NCI-H1417 (cell line): Measurements from ENCODE around the gene ABCA4.

Source experiments
- DNase-seq, 3 experiments: peaks; one replicate each; lab custom pipeline; 2025; lab: John Stamatoyannopoulos, UW

The ABCA4 gene

DNA sequence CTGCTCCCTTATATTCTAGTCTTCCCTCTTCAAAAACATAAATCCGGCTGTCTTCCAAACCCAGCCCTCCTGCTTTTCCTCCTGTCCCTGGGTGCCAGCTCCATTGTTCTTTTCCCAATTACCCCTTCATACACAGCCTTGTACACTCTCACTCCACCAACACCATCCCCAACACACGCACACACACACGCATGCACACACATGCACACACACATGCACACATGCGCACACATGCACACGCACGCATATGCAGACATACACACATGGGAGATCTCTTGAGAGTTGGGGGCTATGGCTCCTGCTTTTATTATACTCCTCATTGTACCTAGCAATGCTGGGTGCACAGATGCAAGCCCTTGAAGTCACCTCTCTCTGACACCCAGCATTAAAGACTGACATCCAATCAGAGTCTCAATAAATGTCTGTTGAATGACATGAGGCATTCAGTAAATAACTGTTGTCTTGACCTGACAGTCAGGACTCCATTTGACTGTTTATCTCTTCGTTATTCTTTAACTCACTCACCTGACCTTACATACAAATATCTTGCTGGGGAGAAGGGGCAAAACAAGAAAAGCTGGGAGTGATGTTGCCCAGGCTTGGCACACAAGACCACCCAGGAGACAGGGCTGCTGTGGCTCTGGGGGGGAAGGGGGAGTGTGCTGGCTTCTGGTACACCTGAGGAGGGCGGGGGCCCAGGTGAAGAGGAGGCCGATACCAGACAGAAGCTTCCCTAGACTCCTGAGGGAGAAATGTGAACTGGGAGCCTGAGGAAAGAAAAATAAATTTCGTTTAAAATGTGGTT, 16.0 kb downstream of the ABCA4 start:
- DNase-seq = no peak

DNA sequence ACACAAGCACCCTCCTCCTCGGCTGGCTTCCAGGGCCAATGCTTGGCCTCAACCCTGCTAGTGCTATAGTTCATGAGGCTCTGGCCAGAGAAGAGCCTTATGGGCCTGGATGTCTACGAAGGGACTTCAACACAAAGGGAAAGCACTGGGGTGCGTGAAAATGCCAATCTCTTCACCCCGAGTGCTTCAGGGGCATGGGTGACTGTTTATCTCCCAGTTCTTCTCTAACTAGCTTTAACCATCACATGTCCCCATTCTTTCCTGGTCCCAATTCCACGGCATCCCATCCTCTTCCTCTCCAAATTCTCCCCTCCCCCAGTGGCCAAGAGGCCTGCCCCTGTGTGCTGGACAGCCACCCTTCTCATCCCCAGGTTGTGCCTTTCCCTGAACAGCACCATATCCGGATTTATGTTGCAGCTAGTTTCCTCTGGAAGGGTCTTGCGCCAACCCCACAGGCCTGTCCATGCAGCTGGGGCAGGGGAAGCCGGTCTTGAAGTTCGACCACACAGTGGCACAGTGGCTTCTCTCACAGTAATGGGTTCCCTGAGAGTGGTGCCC, 16.7 kb downstream of the ABCA4 start:
- DNase-seq = no peak

DNA sequence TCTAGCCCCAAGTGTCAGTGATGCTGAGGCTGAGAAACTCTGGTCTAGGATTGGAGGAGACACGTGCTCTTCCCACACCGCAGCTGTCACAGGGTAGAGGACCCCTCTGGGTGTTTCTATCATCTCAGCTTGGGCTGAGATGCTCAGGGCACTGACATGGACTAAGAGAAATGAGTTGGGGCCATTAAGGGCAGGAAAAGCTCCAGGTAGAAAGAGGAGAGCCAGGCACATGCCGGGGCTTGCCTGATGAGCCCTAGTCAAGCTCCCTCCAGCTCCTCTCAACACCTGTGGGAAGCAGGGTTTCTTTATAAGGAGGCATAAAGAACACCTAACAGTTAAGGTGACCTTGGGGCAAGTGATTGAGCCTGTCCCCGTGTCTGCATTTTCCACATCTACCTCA, 17.3 kb downstream of the ABCA4 start:
- DNase-seq = no peak

DNA sequence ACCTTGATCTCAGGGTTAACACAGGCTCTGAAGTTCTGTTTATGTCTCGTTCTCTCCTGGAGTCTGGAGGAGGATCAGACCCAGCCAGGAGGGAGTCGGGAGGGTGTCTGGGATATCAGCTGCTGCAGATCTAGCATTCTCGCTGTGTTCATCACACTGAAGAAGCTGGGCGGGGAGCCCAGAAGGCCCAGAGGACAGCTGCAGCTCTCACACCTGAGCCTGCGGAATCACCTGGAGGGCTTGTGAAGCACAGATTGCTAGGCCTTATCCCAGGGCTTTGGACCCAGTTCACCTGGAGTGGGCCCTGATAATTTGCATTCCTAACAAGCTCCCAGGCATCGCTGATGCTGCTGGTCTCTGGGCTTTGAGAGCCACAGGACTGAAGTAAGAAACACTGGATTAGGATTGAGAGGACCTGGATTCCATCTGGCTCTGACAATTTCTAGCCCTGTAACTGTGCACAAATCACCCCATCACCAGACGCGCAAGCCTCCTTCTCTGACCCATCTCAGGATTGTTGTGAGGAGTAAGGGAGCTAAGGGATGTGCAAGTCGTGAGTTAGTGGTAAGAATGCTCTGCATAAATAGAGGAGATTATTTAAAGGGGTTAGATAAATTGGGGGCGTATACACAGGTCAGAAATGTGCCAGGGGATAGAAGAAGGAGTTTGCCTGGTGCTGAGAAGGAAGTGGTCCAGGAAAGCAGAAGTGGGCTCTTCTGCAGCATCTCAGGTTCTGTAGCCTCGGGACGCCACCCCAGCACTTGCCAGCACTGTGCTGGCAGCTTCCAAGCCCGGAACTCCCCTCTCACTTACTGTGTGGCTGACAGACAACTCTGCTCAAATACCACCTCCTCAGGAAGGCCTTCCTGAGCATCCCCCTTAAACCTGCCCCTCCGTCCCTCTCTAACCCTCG, 19.1 kb downstream of the ABCA4 start:
- peak in 1 of 3 experiments; percentile 9 for DNase-seq

DNA sequence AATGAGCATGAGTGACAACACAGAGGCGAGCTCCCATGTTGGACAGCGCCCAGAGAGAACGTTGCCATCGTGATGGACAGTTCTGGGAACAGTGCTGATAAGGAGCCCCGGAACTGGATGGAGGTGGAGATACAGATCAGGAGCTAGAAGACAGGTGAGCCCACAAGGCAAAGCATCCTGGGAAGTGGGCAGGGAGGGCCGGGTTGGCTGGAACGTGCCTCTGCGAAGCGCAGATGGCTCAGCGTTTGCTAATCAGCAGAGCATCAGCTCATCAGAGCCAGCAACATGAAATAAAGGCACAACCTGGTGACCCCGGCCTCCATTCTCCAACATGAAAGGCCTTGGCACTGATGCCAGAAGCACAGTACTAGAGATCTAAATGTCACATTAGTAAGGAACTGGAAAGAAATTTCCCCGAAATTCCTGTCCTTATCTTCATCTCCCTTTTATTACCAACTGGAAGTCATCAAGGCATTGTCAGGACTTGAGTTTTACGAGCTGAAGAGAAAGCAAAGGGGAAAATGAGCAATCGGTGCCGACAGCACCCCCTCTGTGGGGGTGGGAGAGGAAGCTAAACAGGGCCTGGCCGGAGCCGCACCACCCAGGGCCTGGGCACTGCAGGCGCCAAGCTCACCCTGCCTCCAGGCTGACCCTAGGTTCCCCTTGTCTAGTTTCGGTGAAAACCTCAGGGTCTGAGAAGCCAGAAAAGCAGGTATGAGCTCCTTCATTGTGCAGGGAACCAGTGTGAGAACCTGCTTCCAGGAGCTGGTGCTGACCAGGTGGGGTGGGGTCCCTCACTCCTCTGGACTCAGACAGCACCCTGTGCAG, 19.9 kb downstream of the ABCA4 start:
- no peak for DNase-seq

DNA sequence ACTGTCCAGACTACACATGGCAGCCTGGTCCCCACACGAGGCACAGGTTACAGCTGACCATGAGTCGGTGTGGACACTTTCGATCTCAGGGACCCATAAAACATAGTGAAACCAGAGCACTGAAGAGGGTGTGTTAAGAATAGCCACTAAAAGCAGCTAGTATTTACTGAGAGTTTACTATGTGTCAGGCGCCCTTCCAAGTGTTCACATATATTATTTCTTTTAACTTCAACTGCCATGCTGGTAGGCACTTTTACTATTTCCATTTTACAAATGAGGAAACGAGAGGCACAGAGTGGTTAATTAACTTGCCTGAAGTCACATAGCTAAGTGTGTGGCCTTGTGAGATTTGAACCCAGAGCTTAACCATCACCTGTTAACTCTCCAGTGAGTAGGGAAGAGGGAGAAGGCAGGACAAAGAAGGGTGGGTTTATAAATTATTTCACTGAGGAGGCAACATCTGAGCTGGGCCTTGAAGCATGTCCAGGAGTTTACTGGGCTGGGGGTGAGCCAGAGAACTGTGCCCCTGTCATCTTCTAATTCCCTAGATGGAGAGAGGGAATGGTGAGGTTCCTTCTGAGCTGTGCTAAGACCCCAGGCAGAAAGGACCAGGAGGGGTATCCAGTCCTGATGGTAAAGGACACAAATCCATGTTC, 20.7 kb downstream of the ABCA4 start:
- DNase-seq = no peak

DNA sequence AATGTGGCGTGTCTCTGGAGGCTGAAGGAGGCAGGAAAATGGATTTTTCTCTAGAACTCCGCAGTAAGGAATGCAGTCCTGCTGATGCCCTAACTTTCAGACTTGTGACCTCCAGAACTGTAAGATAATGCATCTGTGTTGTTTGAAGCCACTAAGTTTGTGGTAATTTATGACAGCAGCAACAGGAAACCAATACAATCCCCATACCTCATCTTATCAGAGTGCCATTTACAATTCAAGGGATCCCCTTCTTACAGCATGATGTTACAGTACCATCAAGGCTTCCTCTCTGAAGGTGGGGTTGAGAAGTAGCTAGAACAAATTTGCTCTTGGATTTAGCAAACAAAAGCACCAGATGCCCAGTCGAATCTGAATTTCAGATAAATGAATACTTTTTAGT, 21.6 kb downstream of the ABCA4 start:
- no peak for DNase-seq

DNA sequence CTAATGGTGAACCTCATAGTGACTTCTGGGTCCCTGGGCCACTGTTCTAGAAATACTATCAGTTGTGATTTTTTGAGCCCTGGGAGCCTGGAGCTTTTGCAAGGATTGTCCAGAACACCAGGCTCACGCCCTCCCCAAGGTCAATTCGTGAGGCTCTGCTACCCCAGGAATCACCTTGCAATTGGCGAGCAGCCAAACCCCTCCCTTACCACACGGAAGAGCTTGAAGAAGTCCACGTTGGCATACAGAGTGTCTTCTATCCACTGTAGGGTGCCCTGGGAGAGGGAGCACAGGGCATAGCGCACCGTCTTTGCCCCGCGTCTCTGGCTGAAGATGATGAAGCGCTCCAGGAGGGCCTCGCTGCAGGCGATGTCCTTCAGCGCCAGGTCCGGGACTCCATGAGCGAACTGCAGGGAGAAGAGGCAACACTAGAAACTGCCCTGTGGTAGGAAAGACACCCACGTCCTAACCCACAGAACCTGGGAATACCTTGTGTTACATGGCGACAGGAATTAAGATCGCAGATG, 22.3 kb downstream of the ABCA4 start:
- DNase-seq = no peak

DNA sequence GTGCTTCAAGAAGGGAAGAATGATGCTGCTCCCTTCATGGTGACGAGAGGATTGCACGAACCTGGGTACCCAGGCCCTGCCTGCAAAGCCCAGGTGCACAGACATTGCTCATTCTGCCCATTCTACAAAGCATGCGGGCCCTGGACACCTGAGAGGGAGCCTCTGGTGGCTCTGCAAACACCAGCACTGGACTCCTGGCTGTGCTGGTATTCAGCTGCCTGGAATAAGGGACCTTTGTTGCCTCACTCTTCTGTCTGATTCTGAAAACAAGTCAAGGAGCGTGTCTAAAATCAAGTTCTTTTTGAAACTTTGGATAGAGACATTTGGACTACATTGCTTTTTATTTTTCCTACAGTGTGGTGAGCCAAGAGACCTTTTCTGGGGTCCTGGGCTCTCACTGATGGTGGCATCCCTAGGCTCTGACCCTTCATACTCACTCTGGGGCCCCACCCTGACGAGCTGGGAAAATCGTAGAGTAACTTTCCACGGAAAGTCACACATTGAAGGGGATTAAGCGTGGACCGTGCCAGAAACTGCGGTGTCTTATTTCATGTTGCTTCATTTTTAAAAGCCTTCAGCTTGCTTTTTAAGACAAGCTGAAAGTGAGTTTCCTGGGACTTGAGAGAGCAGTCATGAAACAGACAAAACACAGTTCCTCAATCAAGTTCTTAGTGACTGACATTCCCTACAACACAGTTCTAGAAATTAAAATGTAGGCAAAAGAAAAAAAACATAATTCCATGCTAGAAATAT, 24.0 kb downstream of the ABCA4 start:
- DNase-seq = no peak

DNA sequence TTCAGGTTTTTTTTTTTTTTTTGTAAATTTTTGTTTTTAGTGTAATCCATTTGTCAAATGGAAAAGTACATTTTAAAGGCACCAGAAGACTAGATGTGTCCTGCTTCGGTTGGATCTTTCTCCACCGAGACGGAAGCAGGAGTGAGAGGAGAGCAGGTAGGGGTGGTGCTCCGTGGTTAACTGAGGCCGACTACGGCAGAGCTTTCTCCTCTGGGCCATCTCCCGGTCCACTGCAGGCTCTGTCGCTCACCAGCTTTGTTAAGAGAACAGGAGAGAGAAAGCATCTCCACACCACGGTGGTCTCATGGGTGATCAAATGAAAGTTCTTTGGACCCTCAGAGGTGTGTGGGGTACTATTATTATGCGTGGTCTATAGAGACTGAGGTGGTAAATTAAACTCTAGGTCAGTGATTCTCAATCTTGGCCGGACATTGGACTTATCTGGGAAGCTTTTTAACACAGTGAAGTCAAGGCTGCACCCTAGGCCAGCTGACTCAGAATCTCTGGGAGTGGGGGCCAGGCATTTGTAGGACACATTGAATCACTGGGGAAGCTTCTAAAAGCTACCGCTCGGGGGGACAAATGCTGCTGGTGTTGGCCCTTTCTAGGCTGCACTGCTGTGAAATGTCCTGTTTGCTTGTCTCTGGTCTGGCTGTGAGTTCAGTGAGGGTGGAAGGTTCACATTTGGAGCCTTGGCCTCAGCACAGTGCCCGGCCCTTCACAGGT, 25.0 kb downstream of the ABCA4 start:
- no peak for DNase-seq

DNA sequence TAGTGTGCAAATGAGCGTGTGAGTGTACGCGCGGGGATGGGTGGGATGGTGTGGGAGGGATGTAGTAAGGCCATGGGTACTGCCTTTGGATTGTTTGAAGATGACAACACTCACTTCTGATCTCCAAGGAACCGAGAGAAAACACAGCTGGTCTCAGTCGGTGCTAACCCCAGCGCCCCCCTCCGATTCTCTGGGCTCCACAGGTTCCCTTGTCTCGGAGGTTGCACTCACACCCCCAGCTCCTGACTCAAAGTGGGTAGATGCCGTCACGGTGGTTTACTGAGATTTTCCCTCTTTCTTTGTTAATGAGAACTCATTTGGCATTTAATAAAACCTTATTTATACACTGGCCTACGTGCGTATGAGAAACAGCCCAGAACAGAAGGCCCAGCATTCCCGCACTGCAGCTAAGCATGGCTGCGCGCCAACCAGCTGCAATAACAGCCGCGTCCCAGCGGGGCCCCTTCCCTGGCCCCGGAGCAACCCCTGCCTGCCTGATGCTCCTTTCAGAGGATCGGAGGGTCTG, 25.8 kb downstream of the ABCA4 start:
- no peak for DNase-seq

DNA sequence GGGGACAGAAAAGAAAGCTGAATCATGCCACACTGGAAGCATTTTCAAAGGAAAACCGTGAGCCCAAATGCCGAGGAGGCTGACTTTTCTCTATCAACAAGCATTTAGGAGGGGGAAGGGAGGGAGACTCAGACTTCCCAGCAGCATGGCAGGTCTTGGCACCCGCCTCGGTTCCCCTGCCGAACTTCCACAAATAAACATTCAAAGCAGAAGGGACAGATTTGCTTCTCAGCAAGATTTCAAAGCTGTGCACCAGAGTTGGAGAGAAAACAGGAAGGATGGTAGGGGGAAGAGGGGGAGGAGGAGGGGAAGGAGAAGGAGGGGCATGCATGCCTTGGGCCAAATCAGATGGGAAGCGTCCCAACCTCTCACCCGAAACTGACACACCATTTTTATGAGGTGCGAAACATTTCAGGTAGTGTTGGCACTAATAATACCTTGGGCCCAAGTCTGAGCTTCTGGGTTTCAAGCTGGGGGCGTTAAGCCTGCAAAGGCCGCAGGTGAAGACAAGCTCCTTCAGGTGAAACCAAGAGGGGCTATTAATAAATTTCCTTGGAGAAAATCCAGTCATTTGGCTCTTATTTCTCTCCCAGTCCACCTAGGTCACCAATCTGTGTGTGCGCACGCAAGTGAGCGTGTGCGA, 26.4 kb downstream of the ABCA4 start:
- no peak for DNase-seq

DNA sequence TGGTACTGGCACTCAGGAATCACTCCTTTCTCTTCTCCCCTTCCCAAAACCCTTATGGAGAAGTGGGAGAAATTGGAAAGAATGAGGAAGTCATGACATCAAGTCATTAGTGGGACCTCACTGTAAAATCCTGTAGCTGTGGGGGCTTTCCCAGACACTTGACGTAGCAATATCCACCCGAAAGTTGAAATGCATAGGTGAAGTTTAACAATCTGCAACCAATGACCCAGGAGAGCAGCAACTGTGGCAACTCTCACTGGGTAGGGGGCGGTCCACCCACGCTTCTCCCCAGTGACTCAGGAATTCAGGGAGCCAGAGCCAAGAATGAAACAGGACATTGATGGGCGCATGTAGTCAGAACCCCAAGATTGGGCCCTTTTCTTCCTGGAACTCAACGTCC, 27.0 kb downstream of the ABCA4 start:
- DNase-seq = no peak

DNA sequence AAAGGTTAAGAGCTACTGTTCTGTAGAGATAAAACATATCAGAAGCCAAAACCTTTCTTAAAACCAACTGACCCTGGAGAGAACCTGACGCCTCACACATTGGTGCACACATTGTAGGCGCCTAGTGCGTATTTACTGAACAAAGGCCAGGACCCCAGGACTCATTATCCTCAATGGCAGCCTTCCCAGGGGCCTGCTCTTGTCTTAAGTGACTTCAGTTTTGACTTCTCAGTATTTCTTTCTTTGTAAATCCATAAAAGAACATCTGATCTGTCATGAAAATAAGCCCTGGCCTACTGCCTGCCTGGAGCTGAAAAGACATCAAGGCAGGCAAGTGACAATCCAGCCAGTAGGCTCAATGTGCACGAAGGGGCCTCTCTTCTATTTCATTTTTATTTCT, 27.6 kb downstream of the ABCA4 start:
- DNase-seq = no peak

DNA sequence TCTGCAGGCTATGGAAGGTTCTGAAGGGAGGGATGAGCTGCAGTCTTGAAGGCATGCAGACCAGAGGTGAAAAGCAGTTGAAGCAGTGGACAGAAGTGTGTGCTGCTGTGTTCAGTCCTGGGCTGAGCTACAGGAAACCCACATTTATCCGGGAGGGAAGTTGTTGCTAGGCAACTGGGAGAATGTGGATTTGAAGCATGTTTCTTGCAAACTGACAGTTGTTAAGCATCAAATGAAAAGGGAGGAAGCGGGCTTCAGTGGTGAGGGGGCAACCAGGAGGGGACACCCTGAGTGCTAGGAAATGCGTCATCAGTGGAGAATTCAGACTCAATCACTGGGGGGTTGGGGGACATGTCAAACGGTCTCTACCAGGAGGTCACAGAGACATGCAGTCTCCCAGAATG, 28.7 kb downstream of the ABCA4 start:
- peak in 2 of 3 experiments; percentile 35 to 65 for DNase-seq

DNA sequence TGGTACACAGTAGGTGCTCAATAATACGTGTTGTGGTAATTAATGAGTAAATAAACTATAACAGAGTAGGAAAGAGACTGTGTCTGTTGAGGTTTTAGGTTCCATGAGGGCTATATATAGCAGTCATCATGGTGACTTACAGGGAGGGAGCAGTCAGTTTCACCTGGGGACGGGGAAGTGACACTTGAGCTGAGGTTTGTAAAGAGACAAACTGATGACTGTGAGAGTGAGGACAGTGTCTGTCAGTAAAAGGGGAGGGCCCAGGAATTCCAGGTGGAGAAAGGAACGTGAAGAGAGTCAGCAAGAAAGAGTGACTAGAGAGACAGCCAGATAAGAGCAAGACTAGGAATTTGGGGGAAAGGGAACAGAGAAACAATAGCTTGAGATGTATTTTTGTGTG, 30.2 kb downstream of the ABCA4 start:
- DNase-seq = no peak

DNA sequence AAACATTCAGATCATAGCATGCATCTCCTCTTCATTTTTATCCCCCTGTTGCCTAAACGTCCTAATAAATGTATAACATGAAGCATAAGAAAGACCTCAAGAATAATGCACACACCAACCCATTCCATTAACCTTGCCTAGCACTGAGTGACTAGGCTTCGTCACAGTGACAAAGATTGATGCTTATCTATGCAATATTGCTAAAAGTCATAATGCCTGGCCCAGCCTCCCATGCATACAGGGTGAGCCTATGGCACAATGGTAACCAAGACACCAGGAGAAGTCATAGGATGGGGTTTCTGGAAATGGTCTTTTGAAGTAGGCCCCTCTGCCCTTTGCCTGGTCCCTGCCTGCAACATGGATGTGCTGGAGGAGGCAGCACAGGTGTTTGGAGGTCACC, 33.8 kb downstream of the ABCA4 start:
- no peak for DNase-seq

DNA sequence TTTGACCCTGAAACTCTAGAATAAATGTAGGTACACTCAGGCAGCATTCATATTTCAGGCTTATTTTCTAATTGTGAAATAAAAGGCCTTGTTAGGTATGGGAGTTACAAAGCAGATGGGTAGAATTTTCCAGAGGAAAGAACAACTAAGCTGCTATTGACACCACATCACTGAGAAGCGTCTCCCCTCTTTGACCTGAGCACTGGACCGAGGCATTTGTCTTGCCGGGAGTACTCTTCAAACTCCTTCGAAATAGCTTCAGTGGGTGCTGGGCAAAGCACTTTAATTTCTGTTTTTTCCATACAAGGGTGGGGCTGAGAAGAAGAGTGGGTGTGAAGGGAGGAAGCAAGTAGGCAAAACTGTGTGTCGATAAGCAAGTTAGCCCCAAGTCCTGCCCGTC, 36.4 kb downstream of the ABCA4 start:
- no peak for DNase-seq

DNA sequence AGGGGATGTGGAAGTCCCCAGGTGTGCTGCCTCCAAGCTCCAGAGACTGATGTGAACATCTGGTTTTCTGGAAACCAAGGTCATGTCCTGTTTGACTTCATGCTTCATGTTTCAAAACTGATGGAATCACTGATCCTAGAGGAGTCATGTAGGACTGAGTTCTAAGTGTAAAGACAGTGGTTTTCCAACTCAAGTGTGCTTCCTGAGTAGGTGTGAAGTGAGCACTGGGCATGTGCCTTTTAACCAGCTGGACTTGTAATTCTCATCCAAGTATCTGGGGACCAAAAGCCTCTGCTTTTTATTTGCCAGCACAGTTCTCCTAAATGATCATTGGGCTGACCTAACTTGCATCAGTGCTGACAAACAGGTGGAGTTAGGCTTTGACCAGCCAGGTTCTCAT, 36.9 kb downstream of the ABCA4 start:
- no peak for DNase-seq
